ENCODE results near the gene CFAP90.
A peak's percentile ranks its signal among the peaks of the same experiment; 100 is the strongest.

CFAP90 gene, protein sequence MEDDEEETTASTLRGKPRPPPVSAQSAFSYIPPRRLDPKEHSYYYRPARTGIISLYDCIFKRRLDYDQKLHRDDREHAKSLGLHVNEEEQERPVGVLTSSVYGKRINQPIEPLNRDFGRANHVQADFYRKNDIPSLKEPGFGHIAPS

GRCh38 chr5:7850395-7851239 lies at the start of gene CFAP90:
Gene CFAP90, minus strand, starts transcription at chr5:7851133. Its CDS starts 112 bp downstream, at chr5:7851021.
- FAIRE-seq (no peak), DNase-seq (ENCODE audit: low spot score) (no peak)

DNA sequence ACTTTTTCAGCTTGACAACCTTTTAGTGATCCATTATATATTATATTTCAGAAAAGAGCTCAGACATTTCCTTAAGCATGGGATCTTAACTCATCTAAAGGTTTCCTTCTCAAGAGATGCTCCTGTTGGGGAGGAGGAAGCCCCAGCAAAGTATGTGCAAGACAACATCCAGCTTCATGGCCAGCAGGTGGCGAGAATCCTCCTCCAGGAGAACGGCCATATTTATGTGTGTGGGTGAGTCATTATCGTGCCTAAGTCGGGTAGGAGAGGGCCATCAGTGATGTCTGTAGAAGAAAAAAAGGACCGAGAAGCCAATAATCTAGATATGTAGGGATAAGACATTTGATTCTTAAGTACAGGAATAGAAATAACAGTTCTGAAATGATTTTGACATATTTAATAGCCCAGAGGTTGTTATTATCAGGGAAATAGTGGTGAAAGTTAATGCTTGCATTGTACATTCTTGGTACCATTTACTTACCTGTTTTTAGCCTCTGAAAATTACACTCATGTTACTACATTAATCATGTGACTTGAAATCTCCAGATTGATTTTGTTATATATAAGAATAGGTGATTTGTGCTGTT lies 46.2 kb upstream of the CFAP90 start:
- no peak for FAIRE-seq

GRCh38 chr5:7894860-7895259 lies 43.9 kb upstream of the CFAP90 start:
- FAIRE-seq (no peak), DNase-seq (ENCODE audit: low spot score) (no peak)

More for the DNA sequence above, 46.2 kb upstream of the CFAP90 start:
- peak; percentile 37 for DNase-seq (ENCODE audit: low spot score)

GRCh38 chr5:7894439-7894838 lies 43.5 kb upstream of the CFAP90 start:
- FAIRE-seq (no peak), DNase-seq (ENCODE audit: low spot score) (no peak)

- no peak for DNase-seq (ENCODE audit: low spot score)
- FAIRE-seq = no peak
Measured at GRCh38 chr5:7888901-7889300, 38.0 kb upstream of the CFAP90 start.

DNA sequence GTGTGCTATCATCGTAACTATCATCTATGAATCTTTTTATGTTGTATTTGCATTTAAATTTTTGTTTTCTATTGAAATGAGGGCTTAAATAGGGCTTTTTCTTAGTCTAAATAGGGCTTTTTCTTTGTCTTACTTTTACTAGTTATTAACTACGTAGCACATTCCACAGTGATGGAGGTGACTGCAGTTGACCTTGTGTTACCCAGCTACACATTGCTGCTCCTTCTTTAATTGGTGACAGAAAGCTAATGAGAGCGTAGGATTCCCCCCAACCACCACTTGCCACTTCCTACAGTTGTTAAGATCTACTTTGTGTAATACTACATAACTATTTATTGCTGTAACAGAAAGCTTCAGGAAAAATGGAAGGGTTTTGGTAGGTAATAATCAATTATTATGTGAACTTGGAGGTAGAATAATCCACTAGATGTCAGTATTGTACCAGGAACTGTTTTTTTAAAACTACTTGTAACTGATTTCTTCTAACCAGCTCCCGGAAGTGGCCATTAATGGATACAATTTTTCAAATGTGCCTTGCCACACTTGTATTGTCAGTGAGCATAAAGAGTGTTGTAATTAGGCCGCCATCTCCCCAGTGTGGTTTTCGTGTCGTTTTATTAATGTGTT lies 36.0 kb upstream of the CFAP90 start:
- FAIRE-seq = peak; percentile 83
- DNase-seq (ENCODE audit: low spot score) = peak; percentile 50

DNA sequence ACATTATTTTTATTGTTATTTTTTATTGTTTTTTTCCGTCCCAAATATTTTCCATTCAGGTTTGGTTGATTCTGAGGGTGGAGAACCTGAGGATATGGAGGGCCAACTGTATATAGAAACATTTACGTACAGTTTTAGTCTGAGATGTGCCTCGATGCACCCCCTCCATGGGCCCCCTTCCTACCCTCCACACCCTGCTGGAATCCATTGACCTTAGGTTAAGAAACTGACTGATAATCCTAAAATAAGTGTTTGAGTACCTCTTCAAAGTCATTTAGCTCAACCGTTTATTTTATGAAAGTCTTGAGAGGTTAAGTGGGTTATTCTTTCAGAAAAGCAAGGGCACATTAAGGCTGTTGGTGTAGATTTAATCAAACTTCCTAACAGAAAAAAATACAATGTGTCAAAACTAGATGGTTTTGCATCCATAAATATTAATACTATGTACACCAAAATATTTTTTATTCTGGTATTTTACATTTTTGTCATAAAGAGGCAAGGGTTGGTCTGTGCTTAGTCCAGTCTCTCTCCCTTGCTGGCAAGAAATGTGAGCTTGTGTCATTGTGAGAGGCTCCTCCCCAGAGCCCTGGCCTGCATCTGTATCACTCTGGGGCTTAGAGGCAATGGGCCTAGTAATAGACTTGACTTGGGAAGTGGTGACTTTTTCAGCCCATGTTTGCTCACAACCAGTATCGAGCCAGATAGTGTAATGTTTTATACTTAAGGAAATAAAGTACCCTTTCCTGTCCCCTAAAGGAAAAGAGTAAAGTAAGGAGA lies 33.7 kb upstream of the CFAP90 start:
- FAIRE-seq (no peak), DNase-seq (ENCODE audit: low spot score) (no peak)

GRCh38 chr5:7882926-7883325 lies 32.0 kb upstream of the CFAP90 start:
- FAIRE-seq = no peak
- DNase-seq (ENCODE audit: low spot score) = no peak

- FAIRE-seq (no peak), DNase-seq (ENCODE audit: low spot score) (no peak)
Measured at GRCh38 chr5:7881816-7882215, 30.9 kb upstream of the CFAP90 start.

- no peak for FAIRE-seq
- DNase-seq (ENCODE audit: low spot score) = no peak
Measured at GRCh38 chr5:7881091-7881490, 30.2 kb upstream of the CFAP90 start.

GRCh38 chr5:7878381-7878873 lies 27.5 kb upstream of the CFAP90 start:
- no peak for FAIRE-seq
- peak; percentile 53 for DNase-seq (ENCODE audit: low spot score)

GRCh38 chr5:7877851-7878250 lies 26.9 kb upstream of the CFAP90 start:
- peak; percentile 40 for FAIRE-seq
- DNase-seq (ENCODE audit: low spot score) = peak; percentile 52

DNA sequence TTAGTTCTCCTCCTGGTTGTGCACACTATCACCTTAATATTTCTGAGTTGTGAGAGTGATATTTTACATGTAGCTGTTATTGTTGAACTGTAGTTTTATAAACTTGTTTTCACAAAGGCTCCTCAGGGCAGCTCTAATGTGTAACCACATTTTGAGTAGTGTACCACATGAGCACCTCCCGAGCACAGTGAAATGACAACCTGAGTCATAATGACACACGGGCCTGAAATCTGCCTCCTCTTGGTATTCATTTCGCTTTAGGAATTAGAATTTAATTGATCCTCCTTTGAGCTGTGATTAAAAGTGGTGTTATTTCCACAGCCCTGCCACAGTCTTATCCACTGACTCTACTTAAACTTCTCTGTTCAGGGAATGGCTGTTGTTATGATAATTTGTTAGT lies 25.9 kb upstream of the CFAP90 start:
- peak; percentile 94 for FAIRE-seq
- DNase-seq (ENCODE audit: low spot score) = peak; percentile 63

DNA sequence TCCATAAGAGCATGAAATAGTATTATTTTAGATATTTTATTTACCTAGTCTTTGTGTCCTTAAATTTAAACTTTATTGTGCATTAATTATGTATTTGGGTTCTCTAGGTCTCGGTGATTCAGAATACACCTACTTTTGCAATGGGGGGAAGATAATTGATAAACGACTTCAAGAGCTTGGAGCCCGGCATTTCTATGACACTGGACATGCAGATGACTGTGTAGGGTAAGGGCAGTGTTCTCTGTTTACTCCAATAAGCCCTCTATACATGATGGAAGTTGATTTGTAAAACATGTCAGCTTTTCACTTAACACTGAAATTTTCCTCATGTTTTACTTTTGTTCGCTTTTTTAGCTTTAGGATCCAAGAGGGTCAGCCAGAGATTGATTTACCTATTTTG lies 24.2 kb upstream of the CFAP90 start:
- FAIRE-seq (no peak), DNase-seq (ENCODE audit: low spot score) (no peak)

DNA sequence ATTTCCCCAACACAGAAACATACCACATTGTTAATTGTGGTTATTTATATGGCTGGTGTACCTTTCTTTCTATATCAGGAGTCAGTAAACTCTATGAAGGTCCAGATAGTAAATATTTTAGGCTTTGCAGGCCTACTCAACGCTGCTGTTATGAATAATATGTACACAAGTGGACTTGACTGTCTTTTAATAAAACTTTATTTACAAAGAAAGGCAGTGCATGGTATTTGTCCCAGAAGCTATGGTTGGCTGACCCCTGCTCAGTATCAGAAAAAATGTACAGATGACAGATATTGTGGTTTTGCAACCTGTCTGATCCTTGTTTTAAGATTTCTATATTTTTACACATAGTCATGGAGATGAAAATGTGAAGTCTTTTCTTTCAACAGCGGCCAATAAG lies 23.7 kb upstream of the CFAP90 start:
- peak; percentile 36 for FAIRE-seq
- no peak for DNase-seq (ENCODE audit: low spot score)

GRCh38 chr5:7873216-7873615 lies 22.3 kb upstream of the CFAP90 start:
- FAIRE-seq = no peak
- DNase-seq (ENCODE audit: low spot score) = no peak

DNA sequence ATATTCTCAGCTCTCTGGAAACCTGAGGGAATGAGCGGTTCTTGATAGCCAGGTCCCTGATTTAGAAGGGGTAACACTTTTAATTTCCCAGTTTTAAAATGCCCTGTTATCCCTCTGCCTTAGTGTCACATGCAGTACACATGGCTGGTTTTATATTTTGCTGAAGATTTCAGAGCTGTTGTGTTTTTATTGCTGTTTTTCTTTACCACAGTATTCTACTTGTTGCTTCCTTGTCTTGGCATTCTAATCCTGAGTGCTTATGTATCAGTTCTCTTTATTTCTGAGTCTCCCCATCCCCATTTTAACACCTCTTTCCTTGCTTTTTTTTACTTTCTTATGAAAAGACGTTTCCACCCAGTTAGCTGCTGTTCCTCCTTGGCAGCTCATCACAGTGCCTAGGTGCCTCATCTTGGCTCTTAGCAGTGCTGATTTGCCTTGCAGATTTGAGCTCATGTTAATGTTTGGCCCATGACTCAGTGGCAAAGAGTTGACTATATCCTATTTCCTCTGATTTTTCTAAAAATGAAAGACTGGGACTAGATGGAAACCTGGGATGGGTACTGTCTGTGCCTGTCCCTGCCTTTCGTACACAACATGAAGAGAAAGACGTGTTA lies 21.7 kb upstream of the CFAP90 start:
- DNase-seq (ENCODE audit: low spot score) = peak; percentile 45
- FAIRE-seq = peak; percentile 80

DNA sequence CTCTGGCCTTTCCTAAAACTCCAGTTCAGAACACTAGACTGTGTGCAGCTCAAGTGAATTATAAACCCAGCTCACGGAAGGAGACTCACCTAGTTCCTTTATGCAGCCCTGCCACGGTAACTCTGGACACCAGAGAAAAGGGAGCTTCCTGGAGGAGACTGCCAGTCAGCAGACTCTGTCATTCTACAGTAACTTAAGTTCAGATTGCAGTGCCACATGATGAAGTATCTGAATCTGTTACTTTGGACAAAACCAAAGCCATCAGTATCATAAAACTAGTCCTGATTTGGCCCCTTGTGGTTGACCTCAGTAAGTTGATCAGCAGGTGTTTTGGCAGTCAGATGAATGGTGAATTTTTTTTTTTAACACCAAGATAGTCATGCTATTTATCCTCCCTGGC lies 20.7 kb upstream of the CFAP90 start:
- DNase-seq (ENCODE audit: low spot score) (peak; percentile 27), FAIRE-seq (peak; percentile 52)

DNA sequence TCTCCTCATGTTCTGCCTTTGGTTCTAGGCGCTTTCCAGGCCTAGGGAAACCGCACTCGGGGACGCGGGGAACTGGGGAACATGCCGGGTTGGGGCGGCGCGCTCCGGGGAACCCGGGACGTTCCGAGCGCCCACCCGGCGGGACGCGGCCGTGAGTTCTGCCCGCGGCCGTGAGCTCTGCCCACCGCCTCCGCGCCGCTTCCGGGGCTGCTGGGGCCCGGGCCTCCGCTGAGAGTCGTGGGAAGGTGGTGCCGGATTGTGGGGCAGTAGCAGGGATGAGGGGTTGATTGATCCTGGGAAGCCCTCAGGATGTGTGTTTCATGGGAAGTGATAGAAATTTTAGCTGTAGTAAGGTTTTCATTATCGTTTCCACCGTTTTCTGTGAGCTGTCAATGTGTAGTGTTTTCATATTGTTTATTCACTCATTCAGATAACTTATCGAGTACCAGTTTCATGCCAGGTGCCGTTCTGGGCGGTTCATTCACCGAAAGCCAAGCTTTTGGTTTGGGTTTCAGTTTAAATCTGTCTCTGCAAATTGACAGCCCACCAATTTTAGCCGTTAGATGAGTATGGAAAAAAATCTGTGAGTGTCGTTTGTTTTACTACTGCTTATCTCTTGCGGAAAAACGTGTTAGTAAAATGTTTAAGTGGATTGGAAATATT lies 18.7 kb upstream of the CFAP90 start:
- FAIRE-seq (no peak), DNase-seq (ENCODE audit: low spot score) (no peak)

- FAIRE-seq (peak; percentile 83), DNase-seq (ENCODE audit: low spot score) (peak; percentile 89)
Measured at GRCh38 chr5:7868773-7869473, 18.0 kb upstream of the CFAP90 start, which contains the start of the genes FASTKD3 and MTRR. Gene FASTKD3, minus strand, starts transcription at chr5:7869031. Its CDS starts 948 bp downstream, at chr5:7868083. Gene MTRR, plus strand, starts transcription at chr5:7869148. Its CDS starts 1,647 bp downstream, at chr5:7870795.

All from RCC 7860 (cell line).